HEK293T (cell line): Measurements from ENCODE around the gene DCP1A.

Experiments used
- ELF4 ChIP-seq: fragments of 450-650 bp; IDR thresholded peaks from 2 replicates; pipeline ENCODE4 v1.6.1; 2017; ENCODE audit warnings: antibody characterized with exemption
- FOXA1 ChIP-seq: fragments of 450-650 bp; IDR thresholded peaks from 2 replicates; pipeline ENCODE4 v1.6.1; 2016; ENCODE audit warnings: mild to moderate bottlenecking
- HDGF ChIP-seq: fragments of 450-650 bp; IDR thresholded peaks from 2 replicates; pipeline ENCODE4 v1.6.1; 2017; ENCODE audit warnings: antibody characterized with exemption, borderline replicate concordance
- PKNOX1 ChIP-seq: fragments of 450-650 bp; IDR thresholded peaks from 2 replicates; pipeline ENCODE4 v1.6.1; 2016

- no peak for TF ChIP-seq FOXA1
- TF ChIP-seq ELF4 = no peak
- TF ChIP-seq HDGF = no peak
- TF ChIP-seq PKNOX1 = no peak
These were observed 112.5 kb downstream of the DCP1A start for GRCh38 chr3:53234841-53235232.
